Stimulated activated CD4-positive, alpha-beta T cell treated with anti-CD3 and anti-CD28 coated beads, TNF-alpha, amount 100 ng/mL, for 24 hours (primary cell): ENCODE measurements around the gene FEN1.

Experiments
- DNase-seq, 3 experiments: peaks; one replicate each; pipeline ENCODE4 v3.0.0-alpha.2; 2020; ENCODE audit warnings: low read depth in 3 of 3

The FEN1 gene, protein sequence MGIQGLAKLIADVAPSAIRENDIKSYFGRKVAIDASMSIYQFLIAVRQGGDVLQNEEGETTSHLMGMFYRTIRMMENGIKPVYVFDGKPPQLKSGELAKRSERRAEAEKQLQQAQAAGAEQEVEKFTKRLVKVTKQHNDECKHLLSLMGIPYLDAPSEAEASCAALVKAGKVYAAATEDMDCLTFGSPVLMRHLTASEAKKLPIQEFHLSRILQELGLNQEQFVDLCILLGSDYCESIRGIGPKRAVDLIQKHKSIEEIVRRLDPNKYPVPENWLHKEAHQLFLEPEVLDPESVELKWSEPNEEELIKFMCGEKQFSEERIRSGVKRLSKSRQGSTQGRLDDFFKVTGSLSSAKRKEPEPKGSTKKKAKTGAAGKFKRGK

DNA sequence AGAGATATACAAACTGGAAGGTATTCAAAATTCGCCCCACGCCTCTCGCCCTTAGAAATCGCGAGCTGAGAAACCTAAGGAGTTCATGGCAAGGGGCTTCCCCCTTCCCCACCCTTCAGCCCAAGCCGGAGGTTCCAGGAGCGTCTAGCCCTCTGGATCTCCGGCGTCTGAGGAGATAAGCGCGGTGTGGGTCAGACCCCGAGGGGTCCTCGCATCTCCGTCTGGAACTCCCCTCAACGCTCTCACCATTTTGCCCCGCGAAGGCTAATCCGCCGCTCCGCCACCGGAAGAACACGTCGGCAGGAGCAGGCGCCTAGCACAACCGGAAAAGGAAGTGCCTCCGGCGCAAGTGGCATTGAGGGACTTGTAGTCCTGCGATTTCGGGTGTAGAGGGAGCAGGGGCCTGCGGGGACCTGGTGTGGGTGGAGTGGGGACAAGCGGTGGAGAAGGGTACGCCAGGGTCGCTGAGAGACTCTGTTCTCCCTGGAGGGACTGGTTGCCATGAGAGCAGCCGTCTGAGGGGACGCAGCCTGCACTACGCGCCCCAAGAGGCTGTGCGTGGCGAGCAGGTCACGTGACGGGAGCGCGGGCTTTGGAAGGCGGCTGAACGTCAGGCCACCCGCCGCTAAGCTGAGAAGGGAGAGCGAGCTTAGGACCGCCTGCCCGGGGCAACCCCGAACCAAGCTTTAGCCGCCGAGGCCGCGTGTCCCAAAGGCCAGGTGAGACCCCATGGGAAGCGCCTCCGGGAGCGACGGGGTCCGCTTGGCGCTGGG, at the start of gene FEN1, which contains the start of gene TMEM258:
FEN1 (plus strand) TSS at position 602 of the 773 bp plus-strand sequence. CDS start 2,451 bp downstream, outside the sequence.
TMEM258 (minus strand) TSS at position 290 of the 773 bp plus-strand sequence; CDS start at position 249, 41 bp downstream.
- peak; percentile 75 to 84 (median 78) for DNase-seq

DNA sequence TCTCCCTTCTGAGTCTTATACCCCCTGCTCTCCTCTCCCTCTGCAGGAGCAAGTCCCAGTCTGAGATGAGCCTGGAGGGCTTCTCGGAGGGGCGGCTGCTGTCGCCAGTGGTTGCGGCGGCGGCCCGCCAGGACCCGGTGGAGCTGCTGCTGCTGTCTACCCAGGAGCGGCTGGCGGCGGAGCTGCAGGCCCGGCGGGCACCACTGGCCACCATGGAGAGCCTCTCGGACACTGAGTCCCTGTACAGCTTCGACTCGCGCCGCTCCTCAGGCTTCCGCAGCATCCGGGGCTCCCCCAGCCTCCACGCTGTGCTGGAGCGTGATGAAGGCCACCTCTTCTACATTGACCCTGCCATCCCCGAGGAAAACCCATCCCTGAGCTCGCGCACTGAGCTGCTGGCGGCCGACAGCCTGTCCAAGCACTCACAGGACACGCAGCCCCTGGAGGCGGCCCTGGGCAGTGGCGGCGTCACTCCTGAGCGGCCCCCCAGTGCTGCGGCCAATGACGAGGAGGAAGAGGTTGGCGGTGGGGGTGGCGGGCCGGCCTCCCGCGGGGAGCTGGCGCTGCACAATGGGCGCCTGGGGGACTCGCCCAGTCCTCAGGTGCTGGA, 49.1 kb upstream of the FEN1 start:
- no peak for DNase-seq

- no peak for DNase-seq
These were observed 48.5 kb upstream of the FEN1 start for GRCh38 chr11:61744181-61744580.

DNA sequence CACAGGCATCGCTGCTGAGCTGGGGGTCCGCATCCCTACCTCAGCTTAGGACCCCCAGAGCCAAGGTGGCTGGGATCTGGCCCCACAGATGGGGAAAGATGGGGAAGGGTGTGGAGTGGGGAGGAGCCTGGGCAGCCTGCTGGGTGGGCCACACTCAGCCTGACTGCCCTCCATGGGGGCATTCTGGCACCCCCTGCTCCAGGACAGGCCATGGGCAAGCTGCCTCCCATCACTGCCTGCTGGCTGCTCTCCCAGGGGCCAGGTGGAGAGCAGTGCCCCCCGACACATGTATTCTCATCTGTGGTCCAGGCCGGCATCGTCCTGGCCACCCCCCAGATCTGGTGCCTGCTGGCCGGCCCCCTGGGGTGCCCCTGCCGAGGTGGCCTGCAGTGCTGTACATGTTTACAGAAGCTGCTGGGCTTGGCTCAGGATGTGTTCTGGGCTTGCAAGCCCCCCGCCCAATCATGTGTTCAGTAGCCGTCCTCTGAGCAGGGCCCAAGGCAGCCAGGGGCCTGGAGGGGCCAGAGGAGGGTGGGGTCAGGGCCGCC, 48.0 kb upstream of the FEN1 start:
- DNase-seq = no peak

DNA sequence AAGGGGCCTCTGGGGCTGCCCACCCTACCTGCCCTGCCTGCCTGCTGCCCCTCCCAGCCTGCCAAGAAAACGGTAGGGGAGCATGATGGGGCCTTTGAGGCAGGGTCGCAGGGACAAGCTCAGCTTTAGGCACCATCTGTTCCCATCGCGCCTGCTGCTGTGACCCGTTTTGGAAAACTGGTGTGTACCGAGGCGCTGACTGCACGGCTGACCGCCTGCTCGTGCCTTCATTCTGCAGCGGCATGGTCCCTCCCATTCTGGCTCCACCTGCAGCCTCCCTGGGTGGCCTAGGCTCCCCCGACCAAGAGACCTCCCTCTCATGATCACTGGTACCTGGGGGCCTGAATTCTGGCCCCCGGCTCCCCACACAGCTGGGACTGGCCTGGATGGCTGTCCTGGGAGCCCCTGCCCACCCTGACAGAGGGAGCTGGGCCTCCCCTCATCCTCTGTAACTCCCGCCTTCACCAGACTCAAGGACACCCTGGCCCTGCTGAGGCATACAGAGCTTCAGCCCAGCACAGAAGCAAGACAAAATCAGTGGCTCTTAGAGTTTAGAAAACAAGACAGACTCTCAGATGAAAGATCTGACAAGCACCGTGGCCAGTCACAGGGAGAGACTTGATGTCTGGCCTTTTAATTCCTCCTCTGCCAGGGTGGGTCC, 46.8 kb upstream of the FEN1 start:
- no peak for DNase-seq

DNA sequence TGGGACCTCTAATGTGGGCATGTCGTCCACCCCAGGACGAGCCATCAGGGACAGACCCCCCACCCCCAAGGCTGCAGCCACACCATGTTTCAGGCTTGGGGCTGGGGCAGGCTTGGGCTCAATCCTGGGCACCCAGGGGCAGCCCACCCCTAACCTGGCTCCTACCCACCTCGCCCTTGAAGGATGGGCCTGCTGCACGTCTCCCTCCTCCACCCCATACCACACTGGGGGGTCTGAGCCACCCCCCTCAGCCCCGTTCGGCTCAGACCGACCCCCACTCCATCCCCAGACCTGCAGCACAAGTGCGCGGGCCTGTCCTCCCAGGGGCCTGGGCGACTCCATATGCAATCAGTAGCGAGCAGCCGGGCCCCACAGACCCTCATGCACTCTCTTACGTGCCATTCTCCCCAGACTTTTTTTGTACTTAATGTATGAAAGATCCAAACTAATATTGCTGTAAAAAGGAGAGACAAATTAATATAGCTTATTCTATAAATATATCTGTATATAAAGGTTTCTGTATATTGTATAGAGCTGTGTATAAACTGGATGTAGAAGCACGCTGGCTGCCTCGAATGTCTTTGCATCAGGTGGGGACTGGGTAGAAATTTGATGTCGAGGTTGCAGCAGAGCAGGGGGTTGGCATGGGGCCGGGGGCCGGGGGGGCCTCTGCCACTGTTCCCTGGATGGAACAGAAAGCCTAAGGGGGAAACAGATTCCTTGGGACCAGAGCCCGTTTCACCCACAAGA, 46.1 kb upstream of the FEN1 start:
- no peak for DNase-seq

DNA sequence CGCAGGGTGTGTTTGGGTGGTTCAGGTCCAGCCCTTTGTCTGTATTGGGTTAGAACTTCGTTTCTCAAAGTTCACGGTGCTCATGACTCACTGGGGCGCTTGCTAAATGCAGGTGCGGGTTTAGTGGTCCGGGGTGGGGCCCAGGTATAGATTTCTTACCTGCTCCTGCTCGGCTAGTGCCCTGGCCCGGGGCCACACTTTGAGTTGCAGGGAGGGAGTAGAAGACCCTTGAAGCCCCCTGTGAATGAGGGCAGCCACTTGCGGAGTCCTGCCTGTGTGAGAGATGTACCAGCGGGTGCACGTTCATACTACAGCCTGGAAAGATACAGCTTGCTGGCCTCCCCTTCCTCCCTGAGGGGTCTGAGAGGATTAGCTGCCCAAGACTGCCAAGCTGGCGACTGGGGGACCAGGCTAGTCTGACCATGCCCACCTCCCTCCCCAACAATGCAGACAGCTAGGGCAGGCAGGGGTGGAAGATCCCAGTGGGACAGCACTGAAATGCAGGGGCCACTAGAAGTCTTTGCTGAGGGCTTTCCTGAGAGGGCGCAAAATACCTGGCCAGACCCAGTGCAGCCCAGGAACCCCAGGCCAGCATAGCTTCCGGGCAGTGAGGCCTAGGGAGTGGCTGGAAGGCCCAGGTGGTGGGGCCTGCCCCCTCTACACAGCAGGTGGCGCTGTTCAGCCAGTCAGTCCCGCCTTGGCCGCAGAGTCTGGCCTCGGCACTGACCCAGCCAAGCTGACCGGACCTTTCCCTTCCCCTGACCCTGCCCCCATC, 45.3 kb upstream of the FEN1 start:
- DNase-seq = peak in 1 of 3 experiments; percentile 27

GRCh38 chr11:61747967-61748285, 44.8 kb upstream of the FEN1 start:
- no peak for DNase-seq

- no peak for DNase-seq
These were observed 43.0 kb upstream of the FEN1 start for GRCh38 chr11:61749591-61750217.

DNA sequence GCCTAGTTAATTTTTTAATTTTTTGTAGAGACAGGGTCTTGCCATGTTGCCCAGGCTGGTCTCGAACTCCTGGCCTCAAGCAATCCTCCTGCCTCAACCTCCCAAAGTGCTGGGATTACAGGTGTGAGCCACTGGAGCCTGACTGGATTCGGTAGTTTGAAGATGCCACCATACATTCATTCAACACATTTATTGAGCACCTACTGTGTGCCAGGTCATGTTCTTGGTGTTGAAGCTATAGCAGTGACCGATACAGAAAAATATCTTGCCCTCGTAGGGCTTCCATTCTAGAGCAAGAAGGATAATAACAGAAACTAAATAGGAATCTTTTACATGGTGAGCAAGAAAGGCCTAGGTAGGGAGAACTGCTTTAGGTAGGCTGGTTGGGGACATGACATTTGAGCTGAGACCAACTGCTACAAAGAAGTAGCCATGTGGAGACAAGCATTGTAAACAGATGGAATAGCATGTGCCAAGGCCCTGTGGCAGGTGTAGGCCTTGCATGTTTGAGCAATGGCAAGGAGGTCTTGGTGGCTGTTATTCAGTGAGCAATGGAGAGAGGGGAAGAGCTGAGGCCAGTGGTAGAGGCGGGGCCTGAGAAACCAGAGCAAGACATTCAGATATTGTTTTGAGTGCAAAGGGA, 42.0 kb upstream of the FEN1 start:
- no peak for DNase-seq

- no peak for DNase-seq
These were observed 41.3 kb upstream of the FEN1 start for GRCh38 chr11:61751384-61751783.

DNA sequence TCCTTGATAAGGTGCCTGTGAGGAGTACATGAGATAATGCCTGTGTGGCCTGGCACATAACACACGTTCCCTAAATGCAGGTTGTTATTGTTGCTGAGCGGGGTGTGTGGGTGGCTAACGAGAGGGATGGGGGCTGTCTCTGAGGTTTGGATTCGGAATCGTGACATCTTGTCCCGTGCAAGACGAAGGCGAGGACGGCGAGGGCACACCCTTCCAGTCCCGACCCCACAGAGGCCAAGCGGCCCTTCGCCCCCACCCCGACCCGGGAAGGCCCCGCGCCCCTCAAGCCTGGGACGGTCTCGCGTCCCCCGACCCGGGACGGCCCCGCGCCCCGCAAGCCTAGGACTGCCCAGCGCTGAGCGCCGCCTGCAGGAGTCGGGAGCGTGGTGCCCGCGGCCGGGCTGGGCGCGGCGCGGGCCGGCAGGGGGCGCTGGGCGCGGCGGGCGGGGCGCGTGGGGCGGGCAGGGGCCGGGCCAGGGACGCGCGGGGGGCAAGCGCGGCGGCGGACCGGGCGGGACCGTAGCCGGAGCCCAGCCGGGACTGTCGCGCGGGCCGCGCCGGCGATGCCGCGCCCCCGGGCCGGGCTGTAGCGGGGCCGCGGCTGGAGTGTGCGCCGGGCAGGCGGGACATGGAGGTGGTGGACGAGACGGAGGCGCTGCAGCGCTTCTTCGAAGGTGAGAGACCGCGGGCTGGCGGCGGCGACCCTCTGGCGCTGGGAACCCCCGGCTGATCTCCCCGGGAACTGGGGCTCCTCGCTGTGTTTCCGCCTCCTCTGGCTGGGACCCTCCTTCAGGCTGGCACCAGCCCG, 40.4 kb upstream of the FEN1 start, which contains the start of gene MYRF:
MYRF (plus strand) TSS at position 520 of the 808 bp plus-strand sequence; CDS start at position 629, 109 bp downstream.
- DNase-seq = peak in 2 of 3 experiments; percentile 25 to 51

- DNase-seq = no peak
These were observed 39.7 kb upstream of the FEN1 start for GRCh38 chr11:61752925-61753521.

DNA sequence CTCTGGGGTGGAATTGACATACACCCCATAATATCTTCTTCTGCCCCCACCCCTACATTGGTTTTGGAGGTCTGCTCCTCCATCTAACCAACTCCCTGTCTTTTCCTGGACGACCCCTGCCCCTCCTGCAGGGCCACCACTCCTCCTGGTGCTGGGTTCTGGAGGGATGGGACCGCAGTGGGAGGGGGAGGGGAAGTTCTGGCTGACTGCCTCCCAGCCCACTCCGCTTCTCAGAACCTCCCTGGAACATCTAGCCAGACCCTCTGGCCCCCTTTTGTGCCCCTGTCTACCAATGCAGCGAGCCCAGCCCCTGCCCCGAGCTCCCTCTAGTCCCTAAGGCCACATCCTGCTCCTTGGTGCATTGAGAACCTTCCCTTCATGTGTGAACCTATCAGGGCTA, 39.0 kb upstream of the FEN1 start:
- DNase-seq = no peak

DNA sequence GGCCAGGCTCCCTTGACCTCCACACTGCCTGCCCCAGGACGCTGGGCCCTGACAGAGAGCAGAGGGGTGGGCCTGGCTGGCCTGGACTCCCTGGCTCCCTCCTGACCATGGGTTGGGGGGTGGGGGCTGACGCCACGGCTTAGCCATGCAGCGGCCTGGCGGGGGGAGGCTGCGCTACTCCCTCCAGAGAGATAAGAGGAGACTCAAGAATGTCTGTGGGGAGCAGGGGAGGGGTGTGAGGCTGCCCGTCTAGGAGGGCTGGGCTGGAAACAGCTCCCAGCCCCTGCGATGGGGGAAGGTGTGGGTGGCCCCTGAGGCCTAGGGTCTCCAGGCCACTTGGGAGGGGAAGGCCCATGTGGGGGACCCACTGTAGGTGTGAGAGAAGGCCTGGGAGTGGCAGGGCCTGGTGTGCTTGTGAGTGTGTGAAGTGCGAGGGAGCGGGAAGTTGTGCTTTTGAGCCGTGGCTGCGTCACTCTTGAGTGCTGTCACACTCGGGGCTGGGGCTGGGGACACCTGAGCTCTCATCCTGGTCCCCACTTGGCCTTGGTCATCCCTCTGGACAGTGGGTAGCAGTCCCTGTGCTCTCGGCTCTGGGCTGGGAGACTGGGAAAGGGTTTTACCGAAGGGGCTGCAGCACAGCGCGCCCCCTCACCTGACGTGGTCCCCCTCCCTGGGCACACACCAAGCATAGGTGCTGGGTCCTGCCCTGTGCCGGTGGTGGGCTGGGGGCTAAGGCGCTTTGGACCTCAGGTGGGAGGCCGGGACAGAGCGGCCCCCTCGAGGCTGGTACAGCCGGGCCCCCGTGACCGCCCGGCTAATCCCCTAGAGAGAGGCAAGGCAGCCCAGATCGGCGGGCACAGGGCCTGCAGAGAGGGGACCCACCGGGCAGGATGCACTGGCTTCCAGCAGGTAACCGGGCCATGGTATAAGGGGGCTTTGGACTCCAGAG, 37.9 kb upstream of the FEN1 start:
- no peak for DNase-seq

- DNase-seq = no peak
These were observed 36.6 kb upstream of the FEN1 start for GRCh38 chr11:61756147-61756451.
